GM21515 (cell line): ENCODE measurements around the gene CDC14A.

Source experiments
- ATAC-seq: cut with Tn5 transposase; IDR thresholded peaks from one replicate; pipeline ENCODE4 v1.9.1; 2021; ENCODE audit not compliant: unreplicated experiment

The CDC14A gene

DNA sequence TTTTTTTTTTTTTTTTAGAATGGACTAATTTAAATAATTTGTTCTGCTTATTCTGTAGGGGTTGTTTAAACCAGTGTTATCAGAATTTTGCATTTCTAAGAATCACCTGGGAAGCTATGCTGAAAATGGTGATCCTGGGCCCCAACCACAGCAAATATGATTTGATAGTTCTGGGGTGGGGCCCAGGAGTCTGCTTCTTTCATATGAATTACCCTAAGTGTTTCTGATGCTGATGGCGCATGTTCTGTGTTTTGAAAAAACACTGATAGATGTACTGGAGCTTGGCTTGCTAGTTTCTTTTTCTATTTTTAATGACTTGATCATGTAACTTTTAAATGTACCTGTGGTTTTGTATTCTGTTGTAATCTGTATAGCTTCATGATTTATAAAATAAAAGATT lies 89.3 kb downstream of the CDC14A start:
- ATAC-seq = no peak

DNA sequence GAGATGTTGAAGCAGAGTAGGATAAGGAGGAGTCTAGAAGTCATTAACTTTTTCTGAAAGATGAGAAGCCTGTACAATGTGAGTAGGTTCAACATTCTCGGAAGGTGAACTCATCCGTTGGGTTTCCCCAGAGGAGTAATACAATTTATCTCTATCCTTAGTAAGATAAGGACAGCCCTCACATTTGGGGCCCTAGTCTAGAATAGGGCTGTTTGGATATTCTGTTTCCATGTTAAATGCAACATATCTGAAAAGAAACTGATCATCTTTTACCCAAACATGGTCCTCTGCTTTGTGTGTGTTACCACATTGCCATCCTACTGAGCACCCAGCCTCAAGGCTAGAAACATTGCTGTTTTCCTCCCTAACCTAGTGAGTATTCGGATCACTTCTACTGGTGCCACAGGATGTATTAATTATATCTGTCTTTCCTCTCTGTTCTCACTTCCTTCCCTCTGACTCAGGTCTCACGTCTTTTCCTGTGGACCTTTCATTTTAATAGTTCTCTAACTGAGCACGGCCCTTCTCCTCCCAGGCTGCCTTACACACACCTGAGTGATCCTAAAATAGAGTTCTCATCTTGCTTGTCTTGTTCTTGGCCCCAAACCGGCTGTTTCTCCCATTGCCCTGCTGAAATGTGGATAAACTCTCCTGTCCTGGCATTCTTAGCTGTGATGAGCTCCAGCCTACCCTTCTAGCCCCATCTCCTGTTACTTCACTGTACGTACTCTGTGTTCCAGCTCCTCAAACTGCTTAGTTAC lies 91.7 kb downstream of the CDC14A start:
- ATAC-seq = peak; percentile 80

DNA sequence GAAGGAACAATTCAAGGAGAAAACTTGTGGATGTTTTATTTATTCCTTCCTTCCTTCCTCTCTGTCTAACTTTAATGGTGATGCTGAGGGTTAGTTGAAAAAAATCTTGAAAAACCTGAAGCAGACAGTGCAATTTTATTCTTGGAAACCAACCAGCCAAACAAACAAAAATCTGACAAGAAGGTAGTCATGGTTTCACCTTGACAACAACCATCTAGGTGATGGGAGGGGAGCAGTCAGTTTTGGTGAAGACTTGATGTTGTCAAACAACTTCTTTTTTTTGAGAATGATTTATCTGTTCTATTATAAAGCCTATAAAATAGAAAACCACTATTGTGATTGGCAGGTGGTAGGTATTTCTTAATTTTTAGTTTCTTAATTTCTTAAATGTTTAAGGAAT lies 93.3 kb downstream of the CDC14A start:
- ATAC-seq = no peak

DNA sequence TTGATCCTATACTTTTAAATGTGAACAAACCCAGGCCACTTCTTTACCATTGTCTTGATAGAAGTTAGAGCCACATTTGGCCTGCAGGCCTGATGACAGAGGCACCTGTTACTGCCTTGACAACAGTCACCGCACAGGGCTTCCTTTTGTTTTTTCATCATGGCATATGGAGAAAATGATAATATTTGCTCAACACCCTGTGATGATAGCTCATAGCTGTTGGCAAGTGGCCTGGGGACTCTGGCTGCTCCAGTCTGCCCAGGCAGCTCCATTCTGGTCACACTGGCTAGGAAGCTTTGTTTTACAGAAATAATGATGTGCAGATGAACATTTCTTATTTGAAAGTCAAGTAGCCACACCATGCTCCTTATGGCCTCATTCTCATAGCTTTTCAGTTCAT lies 96.1 kb downstream of the CDC14A start:
- no peak for ATAC-seq

DNA sequence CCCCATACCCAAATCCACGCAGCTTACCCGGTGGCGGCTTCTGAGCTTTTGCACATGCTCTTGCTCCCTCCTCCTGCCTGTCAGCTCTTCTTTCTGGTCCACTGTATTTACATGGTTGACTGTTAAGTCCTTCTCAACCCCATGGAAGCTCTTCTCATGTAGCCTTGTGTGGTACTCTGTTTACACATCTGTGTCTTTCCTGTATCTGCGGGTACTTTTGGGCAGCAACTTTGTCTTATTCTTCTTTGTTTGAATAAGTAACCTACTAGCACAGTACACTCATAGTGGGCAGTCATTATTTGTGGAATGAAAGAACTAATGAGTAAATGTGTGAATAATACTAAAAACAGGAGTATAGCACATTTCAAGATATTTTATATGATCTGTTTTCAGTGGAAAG lies 97.2 kb downstream of the CDC14A start:
- ATAC-seq = no peak

DNA sequence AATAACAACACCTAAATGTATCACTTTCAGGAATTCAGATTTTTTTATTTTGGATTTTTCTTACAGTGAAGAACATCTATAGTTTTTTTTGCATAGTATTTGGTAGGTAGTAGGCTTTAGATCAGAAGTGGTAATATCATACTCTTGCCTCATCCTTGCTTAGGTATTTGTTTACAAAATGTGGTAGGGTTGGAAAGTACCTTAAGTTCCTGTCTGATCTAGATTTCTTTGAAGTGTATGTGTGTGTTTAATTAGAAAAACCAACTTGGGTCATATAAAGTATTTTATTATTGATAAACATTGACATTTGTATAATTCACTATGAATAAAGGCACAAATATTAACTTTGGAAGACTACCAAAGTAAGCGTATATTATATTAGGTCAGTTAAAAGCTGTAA lies 100.3 kb downstream of the CDC14A start:
- no peak for ATAC-seq

DNA sequence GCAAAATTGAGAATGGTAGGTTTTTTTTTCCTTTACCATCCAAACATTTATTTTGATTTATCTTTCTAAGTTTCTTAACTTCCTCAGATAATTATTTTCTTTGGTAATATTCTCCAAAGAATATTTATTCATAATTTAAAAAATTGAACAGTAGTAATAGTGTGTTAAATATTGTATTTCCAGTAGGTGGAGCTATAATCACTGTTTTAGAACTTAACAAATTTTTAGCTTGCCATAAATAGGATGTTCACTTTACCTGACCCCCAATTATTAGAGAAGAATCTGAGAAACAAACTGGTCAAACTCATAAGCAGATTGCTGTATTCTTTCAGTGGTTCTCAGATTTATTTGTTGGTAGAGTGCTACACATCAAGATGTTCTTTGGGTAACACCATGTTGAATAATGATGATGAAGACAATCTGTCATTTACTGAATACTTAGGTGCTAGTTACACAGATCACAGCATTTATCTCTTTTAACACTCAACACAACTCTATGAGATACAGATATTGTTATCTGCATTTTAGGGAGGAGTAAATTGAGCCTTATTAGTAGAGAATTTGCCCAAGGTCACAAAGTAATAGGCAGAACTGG lies 103.3 kb downstream of the CDC14A start:
- no peak for ATAC-seq

DNA sequence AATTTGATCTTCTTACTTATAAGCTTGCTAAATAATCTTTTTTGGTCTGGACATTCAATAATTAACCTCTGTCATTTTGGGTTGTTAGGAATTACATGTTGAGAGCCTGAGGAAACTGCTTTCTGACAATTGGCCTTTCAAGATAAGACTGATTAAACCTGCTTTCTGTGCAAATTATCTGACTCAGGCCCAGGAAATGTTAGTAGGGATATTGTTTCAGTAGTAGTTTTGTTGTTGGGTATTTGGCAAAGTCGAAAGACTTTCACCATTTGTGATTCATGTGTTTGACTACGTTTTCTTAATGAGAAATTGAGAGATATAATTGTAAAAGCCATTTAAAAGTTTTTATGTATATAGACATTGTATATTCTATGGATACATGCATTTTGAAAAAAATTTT lies 104.6 kb downstream of the CDC14A start:
- ATAC-seq = no peak

DNA sequence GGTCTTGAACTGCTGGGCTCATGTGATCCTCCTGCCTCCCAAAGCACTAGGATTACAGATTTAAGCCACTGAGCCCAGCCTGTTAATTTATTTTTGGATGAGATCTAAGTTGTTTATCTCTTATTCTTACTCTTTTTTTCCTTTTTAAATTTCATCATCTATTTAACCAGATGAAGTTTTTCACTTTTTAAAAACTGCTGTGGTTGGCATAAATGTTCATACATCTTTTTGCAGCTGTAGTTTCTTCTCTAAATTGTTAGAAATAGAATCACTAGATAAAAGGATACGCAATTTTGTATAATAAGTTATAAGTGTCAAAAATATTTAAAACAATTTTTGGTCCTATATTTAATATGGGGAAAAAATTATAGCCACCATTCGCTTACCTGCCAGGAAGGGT lies 105.4 kb downstream of the CDC14A start:
- ATAC-seq = no peak

DNA sequence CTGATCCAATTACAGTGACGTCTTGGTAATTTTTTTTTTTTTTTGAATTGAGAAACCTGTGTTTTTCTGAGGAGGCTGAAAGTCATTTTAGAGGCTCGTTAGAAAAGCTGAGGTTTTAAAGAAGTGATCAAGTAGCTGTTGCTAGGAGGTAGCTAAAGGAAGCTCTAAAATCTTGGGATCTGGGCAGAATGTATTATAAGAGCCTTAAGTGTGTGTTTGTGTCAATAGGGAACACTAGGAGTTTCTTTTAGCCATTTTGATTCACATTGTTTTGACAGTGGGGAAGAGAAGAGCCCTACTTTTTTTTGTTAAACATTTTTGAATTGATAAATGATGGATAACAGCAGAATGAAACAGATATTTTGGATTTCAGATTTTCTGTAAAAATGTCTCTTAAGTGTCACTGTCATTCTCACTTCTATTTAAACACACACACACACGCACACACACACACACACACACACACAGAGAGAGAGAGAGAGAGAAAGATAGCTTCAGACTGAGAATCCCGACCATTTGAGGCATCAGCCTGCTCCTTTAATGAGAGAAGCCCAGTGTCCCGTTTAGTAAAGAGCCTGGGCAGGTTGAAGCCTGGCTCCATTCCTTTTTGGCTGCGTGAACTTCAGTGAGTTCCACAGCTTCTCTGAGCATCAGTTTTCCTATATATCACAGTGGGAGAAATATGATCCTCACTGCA lies 106.5 kb downstream of the CDC14A start:
- no peak for ATAC-seq

DNA sequence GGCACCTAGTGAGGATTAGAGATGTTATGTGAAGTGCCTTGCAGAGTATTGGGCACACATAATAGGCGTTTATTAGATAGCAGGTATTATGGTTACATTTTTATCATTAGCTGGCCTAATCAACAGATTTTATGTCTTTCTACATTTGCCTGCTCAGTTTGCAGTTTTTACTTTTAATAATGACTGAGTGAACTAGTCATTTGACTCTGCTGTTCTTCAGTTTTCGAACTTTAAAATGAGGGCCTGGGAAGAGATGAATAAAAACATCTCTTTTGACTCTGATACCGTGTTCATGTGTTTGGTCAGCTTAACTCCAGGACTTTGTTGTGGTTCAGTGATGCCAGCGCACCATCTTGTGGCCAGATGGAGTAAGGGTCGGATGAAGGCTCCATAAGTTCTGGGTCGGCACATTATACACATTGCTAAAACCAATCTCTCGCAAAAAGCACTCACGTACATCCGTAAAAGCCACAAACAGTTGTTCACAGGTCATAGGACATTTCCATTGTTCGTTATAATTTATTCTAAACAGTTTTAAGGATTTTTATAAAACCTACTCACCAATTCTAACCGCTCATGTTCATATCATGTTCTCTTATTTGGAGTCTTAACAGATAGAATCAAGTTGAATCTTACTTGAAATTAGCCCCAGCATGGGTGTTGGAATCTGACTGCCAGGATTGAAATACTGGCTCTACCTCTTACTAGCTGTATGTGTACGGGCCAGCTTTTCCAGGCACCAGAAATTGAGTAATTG lies 107.2 kb downstream of the CDC14A start:
- peak; percentile 83 for ATAC-seq

DNA sequence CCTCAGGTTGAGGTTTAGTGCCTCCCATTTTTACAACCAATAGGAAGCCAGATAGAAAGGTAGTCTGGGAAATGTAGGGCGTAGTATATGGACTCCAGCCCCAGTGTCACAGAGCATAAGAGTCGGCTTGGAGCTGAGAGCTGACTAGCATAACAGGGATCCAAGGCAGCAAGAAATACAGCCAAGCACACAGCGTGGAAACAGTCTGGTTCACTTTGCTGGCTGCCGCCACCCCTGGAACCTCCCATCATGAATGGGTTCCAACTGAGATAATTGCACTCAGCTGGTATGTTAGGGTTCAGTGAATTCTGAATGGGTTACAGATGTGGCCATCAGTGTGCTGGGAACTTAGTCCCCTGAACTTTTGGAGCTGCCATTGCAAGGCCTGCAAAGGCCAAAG lies 108.9 kb downstream of the CDC14A start:
- ATAC-seq = no peak

DNA sequence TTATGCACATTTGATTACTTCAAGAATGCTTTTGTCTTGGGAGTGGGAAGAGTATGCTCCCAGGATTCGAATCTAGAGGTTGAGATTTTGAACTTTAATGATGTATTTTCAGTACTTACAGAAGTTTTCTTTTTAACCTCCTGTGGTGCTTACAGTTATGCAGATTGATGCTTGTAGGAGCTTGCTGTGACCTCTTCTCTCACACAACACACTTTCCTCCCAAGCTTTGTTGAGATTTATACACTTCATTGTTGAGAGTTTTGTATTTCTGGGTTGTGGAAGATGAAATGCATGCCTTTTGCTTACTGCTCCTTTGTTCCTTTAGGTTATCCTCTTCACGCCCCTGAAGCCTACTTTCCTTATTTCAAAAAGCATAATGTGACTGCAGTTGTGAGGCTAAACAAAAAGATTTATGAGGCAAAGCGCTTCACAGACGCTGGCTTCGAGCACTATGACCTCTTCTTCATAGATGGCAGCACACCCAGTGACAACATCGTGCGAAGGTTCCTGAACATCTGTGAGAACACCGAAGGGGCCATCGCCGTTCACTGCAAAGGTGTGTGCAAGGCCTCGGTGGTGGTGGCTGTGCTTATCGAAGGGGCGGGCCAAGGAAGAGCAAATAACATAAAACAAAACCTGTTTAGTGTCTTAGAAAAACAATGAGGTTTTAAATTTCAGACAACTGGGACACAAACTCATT lies 110.2 kb downstream of the CDC14A start:
- no peak for ATAC-seq

DNA sequence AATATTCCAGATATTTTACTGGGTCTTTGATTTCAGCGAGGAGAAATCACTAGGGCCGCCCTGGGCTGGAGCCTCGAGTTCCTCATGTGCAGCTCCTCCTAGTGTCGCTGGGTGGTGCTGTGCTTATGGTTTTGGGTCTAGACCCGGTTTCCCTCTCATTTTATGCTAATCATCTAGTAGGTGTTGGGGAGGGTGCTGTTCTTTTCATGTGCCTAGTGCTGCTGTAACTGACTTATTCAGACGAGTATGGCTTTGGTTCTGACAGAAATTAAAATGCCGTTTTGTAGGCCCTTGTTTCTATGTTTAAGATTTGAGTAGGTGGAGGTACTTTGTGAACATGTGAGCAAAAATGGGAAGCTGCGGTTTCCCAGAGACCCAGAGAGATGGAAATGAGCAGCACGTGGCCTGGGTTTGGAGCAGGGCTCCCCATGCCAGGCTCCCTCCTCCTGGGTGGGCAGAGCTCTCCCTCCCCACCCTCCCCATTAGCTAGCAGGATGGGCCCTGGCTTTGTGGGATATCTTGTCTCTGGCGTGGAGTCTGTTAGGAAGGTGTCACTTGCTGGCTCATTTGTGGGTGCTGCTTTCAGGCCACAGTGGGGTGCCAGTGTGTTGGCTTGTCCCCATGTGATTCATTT lies 111.6 kb downstream of the CDC14A start:
- peak; percentile 86 for ATAC-seq

DNA sequence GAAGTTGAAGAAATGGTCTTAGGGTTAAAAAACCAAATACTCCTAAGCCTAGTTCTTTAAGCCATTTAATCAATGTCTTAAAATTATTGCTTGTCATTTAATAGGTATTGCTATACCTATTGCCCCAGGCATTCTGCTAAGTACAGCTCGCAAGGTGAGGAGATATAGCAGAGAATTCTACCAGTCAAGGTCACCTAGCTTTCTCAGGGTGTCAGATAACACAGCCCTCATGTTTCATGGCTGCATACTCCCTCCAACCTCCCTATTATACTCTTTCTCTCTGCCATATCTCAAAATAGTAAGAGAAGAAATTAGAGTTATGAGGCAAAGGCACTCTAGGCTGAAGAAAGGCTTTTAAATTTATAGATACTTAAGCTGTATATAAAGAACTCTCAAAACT lies 117.3 kb downstream of the CDC14A start:
- ATAC-seq = no peak

DNA sequence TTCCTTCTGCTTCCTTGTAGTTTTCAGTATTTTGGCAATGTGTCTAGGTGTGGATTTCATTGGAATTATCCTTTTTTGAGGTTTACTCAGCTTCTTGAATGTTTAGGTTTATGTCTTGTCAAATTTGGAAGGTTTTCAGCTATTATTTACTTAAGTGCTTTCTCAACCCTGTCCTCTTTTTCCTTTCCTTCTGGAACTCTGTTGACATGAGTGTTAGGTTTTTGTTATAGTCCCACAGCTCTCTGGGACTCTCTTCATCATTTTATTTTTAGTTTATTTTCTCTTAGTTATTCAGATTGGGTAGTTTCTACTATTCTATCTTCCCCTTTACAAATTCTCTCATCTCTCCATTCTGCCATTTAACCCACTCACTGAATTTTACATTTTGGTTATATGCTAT lies 122.5 kb downstream of the CDC14A start:
- no peak for ATAC-seq

DNA sequence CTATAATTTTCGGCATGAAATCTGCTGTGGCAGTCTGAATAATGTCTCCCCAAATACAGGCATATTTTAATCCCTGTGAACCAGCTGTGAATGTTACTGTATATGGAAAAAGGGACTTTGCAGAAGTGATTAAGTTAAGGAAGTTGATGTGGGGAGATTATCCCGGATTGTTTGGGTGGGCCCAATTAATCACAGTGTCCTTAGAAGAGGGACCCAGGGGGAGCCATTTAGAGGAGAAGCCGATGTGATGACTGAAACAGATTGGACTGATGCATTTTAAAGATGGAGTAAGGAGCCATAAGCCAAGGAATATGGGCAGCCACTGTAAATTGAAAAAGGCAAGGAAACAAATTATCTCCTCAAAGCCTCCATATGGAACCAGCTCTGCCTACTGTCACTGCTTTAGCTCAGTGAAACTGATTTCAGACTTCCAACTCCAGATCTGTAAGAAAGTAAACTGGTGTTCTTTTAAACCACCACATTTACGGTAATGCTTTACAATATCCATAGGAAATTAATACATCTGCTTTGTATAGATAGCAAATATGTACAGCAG lies 124.5 kb downstream of the CDC14A start:
- ATAC-seq = no peak

DNA sequence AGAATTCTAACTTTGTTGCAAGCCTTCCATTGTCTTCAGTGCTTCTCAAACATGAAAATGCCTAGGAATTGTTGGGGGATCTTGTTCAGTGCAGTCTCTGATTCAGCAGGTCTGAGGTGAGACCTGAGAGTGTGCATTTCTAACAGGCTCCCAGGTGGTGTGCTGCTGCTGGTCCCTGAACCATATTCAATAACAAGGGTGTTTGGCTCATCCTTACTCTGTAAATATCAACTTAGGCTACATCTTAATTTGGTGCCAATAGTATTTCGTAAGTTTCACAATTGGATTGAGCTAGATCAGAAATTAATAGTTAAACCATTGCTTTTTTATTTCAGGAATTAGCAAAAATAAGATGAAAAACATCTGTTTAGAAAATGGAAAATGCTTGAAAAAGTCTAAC lies 126.5 kb downstream of the CDC14A start:
- ATAC-seq = no peak

DNA sequence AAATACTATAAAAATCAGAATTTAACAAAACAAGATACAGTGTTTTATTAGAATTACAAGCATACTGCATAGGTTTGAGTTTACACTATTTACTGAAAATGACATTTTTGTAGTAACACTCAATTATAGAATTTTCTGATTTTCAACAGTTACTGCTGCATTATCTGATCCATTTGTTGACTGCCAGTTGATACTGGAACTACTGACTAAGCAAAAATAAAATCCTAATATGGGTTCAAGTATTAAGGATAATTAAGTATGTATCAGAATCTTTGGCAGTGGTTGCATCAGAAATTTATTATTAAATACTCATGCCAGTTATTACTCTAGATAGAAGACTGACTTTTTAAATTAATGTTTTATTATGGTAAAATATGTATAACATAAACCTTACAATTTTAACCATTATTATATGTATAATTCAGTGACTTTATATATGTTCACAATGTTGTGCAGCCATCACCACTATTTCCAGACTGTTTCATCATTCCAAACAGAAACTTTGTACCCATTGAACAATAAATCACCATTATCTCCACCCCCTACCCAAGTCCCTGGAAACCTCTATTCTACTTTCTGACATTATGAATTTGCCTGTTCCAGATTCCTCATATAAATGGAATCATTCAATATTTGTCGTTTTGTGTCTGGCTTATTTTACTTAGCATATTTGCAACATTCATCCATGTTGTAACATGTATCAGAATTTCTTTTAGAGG lies 127.5 kb downstream of the CDC14A start:
- ATAC-seq = no peak

DNA sequence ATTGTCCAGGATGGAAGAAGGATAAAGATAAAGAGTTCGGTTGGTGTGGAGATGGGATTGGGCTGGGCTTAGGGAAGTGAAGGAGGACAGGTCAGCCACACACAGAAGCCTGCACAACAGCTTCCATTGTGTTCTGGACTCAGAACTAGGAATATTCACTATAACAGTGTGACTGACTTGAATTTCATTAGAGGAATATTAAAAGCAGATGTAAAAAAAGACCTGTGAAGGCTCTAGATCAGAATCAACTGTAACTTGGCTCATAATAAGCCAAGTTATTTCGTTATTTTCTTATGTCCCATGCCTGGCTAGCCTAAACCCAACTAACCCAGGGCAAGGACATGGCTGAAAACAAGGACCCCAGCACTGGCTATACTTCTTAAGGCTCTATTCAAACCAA lies 129.0 kb downstream of the CDC14A start:
- no peak for ATAC-seq
